Breast epithelium (tissue), 4 donors: ENCODE measurements around the gene FAM169A. TPM values are rescaled to one million over a fixed set of nuclear protein-coding genes. Genes with fewer than 3 reads are reported as not detected.

ENCODE experiments used
- DNase-seq, 2 donors: peaks; one replicate each; pipeline ENCODE4 v3.0.0-alpha.2; 2019; ENCODE audit warnings: low spot score in 2 of 2
- H3K27ac ChIP-seq, 2 donors: fragments of 200-600 bp; sonication (generic) in 1 of 2; one replicate each; pipeline ENCODE4 v1.5.1; 2016 to 2019; ENCODE audit warnings: mild to moderate bottlenecking in 1 of 2
- H3K27me3 ChIP-seq, 2 donors: fragments of 200-600 bp; sonication (generic) in 1 of 2; one replicate each; pipeline versions ENCODE4 v1.5.1 to v1.6.0; 2017 to 2019; ENCODE audit warnings: control low read depth in 1 of 2, mild to moderate bottlenecking in 1 of 2
- H3K36me3 ChIP-seq: fragments of 200-600 bp; one replicate; pipeline ENCODE4 v1.5.1; 2019
- H3K4me1 ChIP-seq, 2 donors: fragments of 200-600 bp; sonication (generic); one replicate each; pipeline ENCODE4 v1.5.1; 2016 to 2019; ENCODE audit warnings: control low read depth in 1 of 2
- H3K4me3 ChIP-seq, 3 donors: fragments of 200-600 bp; sonication (generic); 1 replicate in 2 of 3; 2 replicates in 1 of 3; pipeline ENCODE4 v1.5.1; 2016 to 2019; ENCODE audit warnings: mild to moderate bottlenecking in 3 of 3, moderate library complexity in 2 of 3
- H3K9me3 ChIP-seq, 2 donors: fragments of 200-600 bp; sonication (generic) in 1 of 2; one replicate each; pipeline ENCODE4 v1.5.1; 2016 to 2019; ENCODE audit warnings: control low read depth in 1 of 2
- POLR2A ChIP-seq: fragments of 450-650 bp; IDR thresholded peaks from one replicate; pipeline ENCODE4 v1.6.1; 2016; ENCODE audit warnings: antibody characterized with exemption, mild to moderate bottlenecking, moderate library complexity
- POLR2AphosphoS5 ChIP-seq, 3 donors: sonication (generic); formaldehyde crosslinking; IDR thresholded peaks; one replicate each; pipeline ENCODE4 v1.6.1; 2017; ENCODE audit warnings: antibody characterized with exemption in 3 of 3
- intact Hi-C: fragments of 100-400 bp; cut with DNase I; formaldehyde crosslinking; loops from one replicate; pipeline ENCODE4 v1.15.1; 2023; ENCODE audit warnings: low total_unique reads
- total RNA-seq, 3 donors: library from RNA; depleted of rRNA; stranded (reverse); fragments of >200 nt; gene quantifications; one replicate each; pipeline ENCODE4 v1.1.0, GENCODE V29; 2016
- TF ChIP-seq, protein P1 (sequence below), 3 donors: fragments of 450-650 bp; IDR thresholded peaks; one replicate each; pipeline ENCODE4 v1.5.1; 2016 to 2017; ENCODE audit warnings: antibody characterized with exemption in 3 of 3, mild to moderate bottlenecking in 3 of 3, moderate library complexity in 3 of 3

Gene FAM169A
- total RNA-seq, 3 donors from 2014 or later: 0.64 to 6.3 (median 1.6) TPM

DNA sequence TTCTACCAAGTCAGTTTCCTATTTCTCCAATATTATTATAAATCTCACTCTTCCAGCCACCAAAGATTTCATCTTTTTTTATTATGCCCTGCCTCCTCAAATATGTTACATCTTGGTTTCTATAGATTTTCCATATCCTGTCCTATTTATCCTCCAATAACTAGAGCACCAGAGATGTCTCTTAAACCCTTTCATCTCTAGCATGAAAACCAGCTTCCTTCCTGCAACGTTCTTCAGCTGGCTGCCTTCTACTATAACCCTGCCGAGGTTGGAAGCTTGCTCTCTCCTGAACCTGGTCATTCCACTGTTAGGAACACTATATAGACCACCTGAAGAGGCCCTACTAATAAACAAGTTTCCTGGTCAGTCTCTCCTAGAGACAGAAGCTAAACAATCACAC, 27.9 kb downstream of the FAM169A start:
- H3K4me3 ChIP-seq: no peak overlapping the region
- intact Hi-C loops: no loop called here
- no peaks in the 10 kb centered on the region for H3K9me3 ChIP-seq
- H3K27me3 ChIP-seq: no peaks in the 10 kb centered on the region
- no peak for TF ChIP-seq POLR2A
- no peak for TF ChIP-seq POLR2AphosphoS5 (IDR thresholded peaks at IDR 0.05)
- TF ChIP-seq, protein P1, sequence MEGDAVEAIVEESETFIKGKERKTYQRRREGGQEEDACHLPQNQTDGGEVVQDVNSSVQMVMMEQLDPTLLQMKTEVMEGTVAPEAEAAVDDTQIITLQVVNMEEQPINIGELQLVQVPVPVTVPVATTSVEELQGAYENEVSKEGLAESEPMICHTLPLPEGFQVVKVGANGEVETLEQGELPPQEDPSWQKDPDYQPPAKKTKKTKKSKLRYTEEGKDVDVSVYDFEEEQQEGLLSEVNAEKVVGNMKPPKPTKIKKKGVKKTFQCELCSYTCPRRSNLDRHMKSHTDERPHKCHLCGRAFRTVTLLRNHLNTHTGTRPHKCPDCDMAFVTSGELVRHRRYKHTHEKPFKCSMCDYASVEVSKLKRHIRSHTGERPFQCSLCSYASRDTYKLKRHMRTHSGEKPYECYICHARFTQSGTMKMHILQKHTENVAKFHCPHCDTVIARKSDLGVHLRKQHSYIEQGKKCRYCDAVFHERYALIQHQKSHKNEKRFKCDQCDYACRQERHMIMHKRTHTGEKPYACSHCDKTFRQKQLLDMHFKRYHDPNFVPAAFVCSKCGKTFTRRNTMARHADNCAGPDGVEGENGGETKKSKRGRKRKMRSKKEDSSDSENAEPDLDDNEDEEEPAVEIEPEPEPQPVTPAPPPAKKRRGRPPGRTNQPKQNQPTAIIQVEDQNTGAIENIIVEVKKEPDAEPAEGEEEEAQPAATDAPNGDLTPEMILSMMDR (IDR thresholded peaks at IDR 0.05): no peak
- no peak overlapping the region for H3K27ac ChIP-seq
- no peaks in the 10 kb centered on the region for H3K36me3 ChIP-seq
- no peak for DNase-seq
- no peaks in the 10 kb centered on the region for H3K4me1 ChIP-seq

DNA sequence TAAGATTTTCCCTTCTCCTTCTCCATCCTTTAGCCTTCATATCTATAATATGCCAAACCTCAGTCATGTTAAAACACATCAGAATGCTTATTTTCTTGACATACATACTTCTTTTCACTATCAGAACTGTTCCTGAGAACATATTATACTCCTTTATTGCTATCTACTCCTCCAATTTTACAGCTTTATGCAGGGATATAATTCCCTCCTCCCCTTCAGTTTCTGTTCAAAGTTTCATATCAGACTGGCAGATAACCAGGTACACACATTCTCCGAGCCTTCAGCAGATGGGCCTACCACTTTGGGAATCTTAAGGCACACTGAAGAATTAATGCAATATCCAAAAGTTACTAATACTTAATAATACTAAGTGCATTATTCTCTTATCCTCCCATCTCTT, 29.1 kb downstream of the FAM169A start:
- no peaks in the 10 kb centered on the region for H3K27me3 ChIP-seq
- TF ChIP-seq POLR2A: no peak
- no peak for TF ChIP-seq POLR2AphosphoS5 (IDR thresholded peaks at IDR 0.05)
- TF ChIP-seq, protein P1 (IDR thresholded peaks at IDR 0.05): no peak
- H3K27ac ChIP-seq: no peak overlapping the region
- DNase-seq: no peak
- H3K4me1 ChIP-seq: no peaks in the 10 kb centered on the region
- intact Hi-C loops: no loop called here
- H3K9me3 ChIP-seq: no peaks in the 10 kb centered on the region
- H3K4me3 ChIP-seq: no peak overlapping the region
- no peaks in the 10 kb centered on the region for H3K36me3 ChIP-seq

DNA sequence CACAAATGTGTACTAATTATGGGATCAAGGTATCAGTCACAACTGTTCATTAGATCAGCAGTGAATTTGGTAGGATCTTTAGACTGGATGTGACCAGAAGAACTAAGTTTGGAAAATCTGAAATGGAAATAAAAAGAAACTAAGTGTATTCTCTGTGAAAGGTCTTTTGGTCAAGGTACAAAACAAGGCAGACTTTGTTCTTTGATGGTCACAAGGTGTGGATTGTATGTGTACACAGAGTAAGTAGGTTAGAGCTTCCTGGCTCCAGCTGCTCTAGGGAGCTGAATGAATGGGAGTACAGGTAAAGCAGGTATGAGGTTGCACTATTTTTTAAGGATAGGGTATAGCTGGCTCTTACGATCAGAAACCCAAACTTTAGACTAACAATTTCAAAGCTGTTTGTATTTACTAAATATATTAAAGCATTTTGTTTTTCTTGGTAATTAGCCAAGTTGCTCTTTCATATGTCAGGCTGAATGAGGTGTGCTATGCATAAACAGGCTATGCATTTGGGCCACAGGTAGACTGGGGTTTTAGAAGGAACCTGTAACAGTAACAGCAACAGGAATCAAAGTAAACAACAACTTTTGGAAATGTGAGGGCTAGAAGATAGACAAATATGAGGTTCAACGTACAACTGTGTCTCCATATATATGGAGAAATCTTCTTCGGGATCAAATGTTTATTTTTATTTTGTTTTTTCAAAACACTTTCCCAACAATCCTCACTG, 32.5 kb downstream of the FAM169A start:
- intact Hi-C loops: no loop called here
- TF ChIP-seq POLR2AphosphoS5 (IDR thresholded peaks at IDR 0.05) (no peak), POLR2A (no peak)
- TF ChIP-seq, protein P1 (IDR thresholded peaks at IDR 0.05): no peak
- peak in 1 of 2 donors; percentile 24 for DNase-seq

DNA sequence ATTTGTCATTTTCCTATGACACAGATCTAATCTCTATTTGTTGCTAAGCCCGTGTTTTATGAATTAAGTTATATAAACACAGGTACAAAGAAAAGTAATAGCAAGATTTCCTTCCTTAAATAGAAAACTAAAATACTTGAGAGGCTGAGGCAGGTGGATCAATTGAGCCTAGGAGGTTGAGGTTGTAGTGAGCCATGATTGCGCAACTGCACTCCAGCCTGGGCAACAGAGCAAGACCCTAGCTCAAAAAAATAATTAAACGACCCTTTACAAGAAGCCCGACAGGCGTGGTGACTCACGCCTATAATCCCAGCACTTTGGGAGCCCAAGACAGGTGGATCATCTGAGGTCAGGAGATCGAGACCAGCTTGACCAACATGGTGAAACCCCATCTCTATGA, 36.8 kb downstream of the FAM169A start:
- intact Hi-C loops: no loop called here
- Histone ChIP-seq H3K27ac (no peak overlapping the region), H3K27me3 (no peaks in the 10 kb centered on the region), H3K9me3 (no peaks in the 10 kb centered on the region), H3K4me3 (no peak overlapping the region), H3K36me3 (no peaks in the 10 kb centered on the region), H3K4me1 (no peaks in the 10 kb centered on the region)
- no peak for DNase-seq
- TF ChIP-seq POLR2AphosphoS5 (IDR thresholded peaks at IDR 0.05) (no peak), POLR2A (no peak)
- TF ChIP-seq, protein P1 (IDR thresholded peaks at IDR 0.05): no peak

More for the DNA sequence above, 32.5 kb downstream of the FAM169A start:
- H3K27me3 ChIP-seq: no peaks in the 10 kb centered on the region
- H3K4me1 ChIP-seq: no peaks in the 10 kb centered on the region
- no peak overlapping the region for H3K4me3 ChIP-seq
- no peak overlapping the region for H3K27ac ChIP-seq
- H3K9me3 ChIP-seq: no peaks in the 10 kb centered on the region
- no peaks in the 10 kb centered on the region for H3K36me3 ChIP-seq

DNA sequence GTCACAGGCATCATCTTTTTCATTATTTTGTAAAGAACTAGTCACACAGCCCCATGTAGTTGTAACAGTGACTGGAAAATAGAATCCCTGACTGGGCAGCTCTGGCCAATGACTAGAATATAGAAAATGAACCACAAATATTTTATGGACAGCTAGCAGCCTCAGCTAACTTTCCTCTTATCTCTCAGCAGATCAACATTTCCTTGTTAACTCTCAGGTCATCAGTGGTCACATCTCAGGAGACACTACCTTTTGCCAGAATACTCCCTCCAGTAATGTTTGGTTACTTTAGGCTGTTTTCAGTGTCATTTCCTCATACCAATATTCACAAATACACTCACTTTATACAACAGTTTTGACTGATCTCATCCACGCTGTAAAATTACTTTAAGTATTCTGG, 43.9 kb downstream of the FAM169A start:
- intact Hi-C loops: no loop called here
- no peak overlapping the region for H3K4me3 ChIP-seq
- TF ChIP-seq POLR2AphosphoS5 (IDR thresholded peaks at IDR 0.05) (no peak), POLR2A (no peak)
- TF ChIP-seq, protein P1 (IDR thresholded peaks at IDR 0.05): no peak
- H3K27me3 ChIP-seq: no peaks in the 10 kb centered on the region
- H3K36me3 ChIP-seq: no peaks in the 10 kb centered on the region
- no peak for DNase-seq
- H3K4me1 ChIP-seq: no peaks in the 10 kb centered on the region
- no peak overlapping the region for H3K27ac ChIP-seq
- no peaks in the 10 kb centered on the region for H3K9me3 ChIP-seq
